HG02973 (cell line): ENCODE data around the gene RAB25.
A peak's percentile ranks its signal among the peaks of the same experiment; 100 is the strongest.
"Not testable (repeated sequence)": the region's sequence is repeated elsewhere in the genome, so short reads cannot be mapped to it uniquely, and the experiment has no call there.

ENCODE experiments used
- ATAC-seq: cut with Tn5 transposase; IDR thresholded peaks from one replicate; pipeline ENCODE4 v1.9.1; 2021; ENCODE audit warnings: moderate library complexity; ENCODE audit not compliant: unreplicated experiment

RAB25 gene

GRCh38 chr1:156054500-156055280 is 6.3 kb upstream of the RAB25 start, which contains the start of gene LAMTOR2:
Gene LAMTOR2 (plus strand): TSS chr1:156054782. CDS start chr1:156054890, 108 bp downstream.
- peak; percentile 71 for ATAC-seq

- ATAC-seq: no peak
These were observed 5.5 kb upstream of the RAB25 start for GRCh38 chr1:156055281-156056048.

GRCh38 chr1:156056326-156056849 is 4.6 kb upstream of the RAB25 start:
- ATAC-seq: no peak

GRCh38 chr1:156062189-156062588 is 1.2 kb downstream of the RAB25 start:
- no peak for ATAC-seq

- ATAC-seq: no peak
These were observed 3.0 kb downstream of the RAB25 start for GRCh38 chr1:156063997-156064285.

GRCh38 chr1:156064615-156065014 is 3.7 kb downstream of the RAB25 start:
- ATAC-seq: no peak

- ATAC-seq: no peak
These were observed 4.3 kb downstream of the RAB25 start for GRCh38 chr1:156065212-156065611.

- no peak for ATAC-seq
These were observed 4.9 kb downstream of the RAB25 start for GRCh38 chr1:156065871-156066270.

GRCh38 chr1:156067262-156067661 is 6.3 kb downstream of the RAB25 start:
- ATAC-seq: no peak

- ATAC-seq: no peak
These were observed 8.8 kb downstream of the RAB25 start for GRCh38 chr1:156069490-156070455.

- ATAC-seq: no peak
These were observed 9.6 kb downstream of the RAB25 start for GRCh38 chr1:156070548-156070947.

GRCh38 chr1:156071332-156071816 is 10.4 kb downstream of the RAB25 start:
- ATAC-seq: not testable (repeated sequence)

- ATAC-seq: no peak
These were observed 11.3 kb downstream of the RAB25 start for GRCh38 chr1:156072251-156072650.

- ATAC-seq: no peak
These were observed 12.2 kb downstream of the RAB25 start for GRCh38 chr1:156073110-156073687.

GRCh38 chr1:156073740-156074139 is 12.8 kb downstream of the RAB25 start:
- no peak for ATAC-seq

GRCh38 chr1:156074661-156075060 is 13.7 kb downstream of the RAB25 start:
- no peak for ATAC-seq

GRCh38 chr1:156075162-156075561 is 14.2 kb downstream of the RAB25 start:
- no peak for ATAC-seq

GRCh38 chr1:156075775-156076204 is 14.8 kb downstream of the RAB25 start:
- ATAC-seq: no peak

- no peak for ATAC-seq
These were observed 15.9 kb downstream of the RAB25 start for GRCh38 chr1:156076609-156077429.

GRCh38 chr1:156077430-156077760 is 16.4 kb downstream of the RAB25 start:
- ATAC-seq: no peak
